HG03575 (cell line): ENCODE data around the gene TAAR9.
"Not testable (repeated sequence)": the region's sequence is repeated elsewhere in the genome, so short reads cannot be mapped to it uniquely, and the experiment has no call there.

Experiments
- ATAC-seq: cut with Tn5 transposase; IDR thresholded peaks from one replicate; pipeline ENCODE4 v1.9.1; 2021; ENCODE audit not compliant: unreplicated experiment, insufficient number of reproducible peaks, low FRiP score; ENCODE audit errors: extremely low read depth

Gene TAAR9

DNA sequence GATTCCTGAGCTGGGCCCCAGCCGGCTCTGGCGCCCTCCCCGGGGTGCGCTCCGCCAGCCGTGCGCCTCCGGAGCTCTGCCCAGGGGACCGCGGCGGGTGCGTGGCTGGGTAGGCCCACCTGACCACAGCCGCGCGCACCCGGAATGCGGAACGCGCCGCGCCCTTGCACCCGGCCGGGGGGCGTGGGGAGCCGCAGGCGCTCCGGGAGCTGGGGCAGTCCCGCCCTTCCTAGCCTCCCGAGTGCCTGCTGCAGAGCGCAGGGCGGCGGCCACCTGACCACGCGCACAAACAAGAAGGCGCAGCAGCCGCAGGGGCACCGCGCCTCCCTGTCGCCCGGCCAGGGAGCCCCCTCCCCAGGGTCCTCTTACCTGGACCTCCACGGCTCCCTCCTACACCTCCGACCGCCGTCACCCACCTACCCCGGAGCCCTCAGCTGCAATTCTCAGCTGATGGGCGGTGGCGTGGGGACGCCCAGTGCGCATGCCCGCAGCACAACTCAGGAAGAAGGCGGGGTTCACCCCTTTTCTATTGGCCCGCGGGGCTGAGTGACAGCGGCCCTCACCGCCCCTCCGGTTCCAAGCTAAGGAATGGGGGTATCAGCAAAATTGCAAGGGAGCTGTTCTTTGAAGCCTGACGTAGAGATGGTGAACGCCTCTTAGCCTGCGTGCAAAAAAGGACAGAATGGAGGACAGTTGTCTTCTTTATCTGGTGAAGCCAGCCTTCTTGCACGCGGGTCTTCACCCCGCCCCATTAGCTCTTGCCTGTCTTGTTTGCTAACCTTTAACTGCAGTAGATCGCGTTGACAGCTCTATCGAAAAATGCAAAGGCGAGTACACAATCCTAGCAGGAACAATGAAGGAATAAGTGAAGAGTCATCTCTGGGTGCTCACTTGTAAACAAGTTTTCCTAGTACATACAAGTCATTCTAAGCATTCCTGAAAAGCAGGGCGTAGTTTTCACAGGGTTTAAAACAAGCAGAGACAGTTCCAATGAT lies 25.1 kb upstream of the TAAR9 start, which contains the start of gene STX7:
TSS of gene STX7 (minus strand) at position 479 of the 995 bp plus-strand sequence. CDS start 9,586 bp downstream, outside the sequence.
- ATAC-seq = peak; percentile 80

GRCh38 chr6:132513831-132514545 lies 24.1 kb upstream of the TAAR9 start:
- no peak for ATAC-seq

DNA sequence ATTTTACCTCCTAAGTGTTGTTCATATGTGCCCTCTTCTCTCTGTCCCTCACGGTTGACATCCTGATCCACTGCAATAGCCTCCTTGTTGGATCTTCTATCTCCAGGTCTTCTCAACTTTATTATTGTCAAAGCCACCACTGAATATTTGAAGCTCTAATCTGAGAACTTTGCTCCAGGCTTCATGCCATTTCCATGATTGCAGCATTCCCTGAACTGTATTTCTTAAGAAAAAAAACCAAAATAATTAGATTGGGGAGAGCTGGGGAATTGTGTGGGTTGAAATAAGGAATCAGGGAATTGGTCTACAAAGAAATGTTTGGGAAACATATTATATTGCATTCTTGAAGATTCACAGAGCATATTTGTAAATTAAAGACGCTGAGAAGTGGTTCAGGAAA lies 22.7 kb upstream of the TAAR9 start:
- ATAC-seq = no peak

DNA sequence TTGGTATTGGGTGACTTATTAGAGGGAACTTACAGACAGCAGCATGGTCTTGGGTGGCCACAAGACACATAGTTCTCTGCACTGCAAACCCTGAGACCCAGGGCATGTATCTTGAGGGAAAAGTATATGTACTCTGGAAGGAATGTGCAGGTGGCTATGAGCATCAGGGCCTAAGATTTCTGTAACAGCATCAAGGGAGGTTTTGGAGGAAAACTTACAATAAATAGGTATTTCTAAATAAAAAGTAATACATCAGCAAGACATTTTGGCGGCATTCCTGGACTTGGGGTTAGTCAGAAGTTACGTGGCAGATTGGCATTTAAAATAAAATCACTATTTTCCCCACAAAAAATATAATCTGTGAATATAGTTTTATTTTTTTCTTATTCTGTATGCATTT lies 17.1 kb upstream of the TAAR9 start:
- ATAC-seq = no peak

- no peak for ATAC-seq
Observed at GRCh38 chr6:132524646-132525045, 13.4 kb upstream of the TAAR9 start.

DNA sequence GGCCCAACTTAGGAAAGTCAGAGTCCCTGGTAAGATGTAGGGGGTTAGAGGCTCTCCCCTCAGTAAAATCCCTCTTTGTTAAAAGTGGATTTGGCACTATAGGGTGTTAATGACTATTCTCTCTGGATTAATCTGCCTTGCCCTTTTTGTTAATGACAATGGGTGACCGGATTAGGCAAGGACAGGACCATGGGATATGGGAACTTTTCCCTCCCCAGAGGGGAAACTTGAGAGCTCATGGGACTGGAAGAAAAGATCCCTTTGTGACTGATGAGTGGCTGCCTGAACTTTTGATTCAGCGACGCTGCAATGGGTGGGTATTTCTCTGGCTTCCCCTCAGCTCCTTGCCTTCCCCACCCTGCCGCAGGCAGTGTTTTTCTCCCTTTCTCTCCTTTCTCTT lies 12.2 kb upstream of the TAAR9 start:
- no peak for ATAC-seq

DNA sequence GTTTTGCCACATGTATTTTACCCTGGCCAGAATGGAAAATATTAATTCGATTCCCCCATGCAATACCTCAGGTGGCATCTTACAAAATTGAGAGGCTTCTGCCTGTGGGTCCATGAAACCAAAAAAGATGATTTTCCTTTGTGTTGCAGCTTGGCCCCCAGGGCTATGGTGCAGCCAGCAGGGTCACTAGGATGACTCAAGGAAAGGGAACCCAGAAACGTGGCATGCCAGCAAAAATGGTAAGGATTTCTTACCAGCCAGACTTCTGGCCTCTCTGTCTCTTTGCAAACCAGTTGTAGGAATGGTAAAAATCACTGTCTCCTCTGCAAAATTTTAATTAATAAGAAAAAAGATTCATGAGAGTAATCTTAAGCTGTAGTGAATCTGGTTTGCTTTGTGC lies 11.6 kb upstream of the TAAR9 start:
- no peak for ATAC-seq

DNA sequence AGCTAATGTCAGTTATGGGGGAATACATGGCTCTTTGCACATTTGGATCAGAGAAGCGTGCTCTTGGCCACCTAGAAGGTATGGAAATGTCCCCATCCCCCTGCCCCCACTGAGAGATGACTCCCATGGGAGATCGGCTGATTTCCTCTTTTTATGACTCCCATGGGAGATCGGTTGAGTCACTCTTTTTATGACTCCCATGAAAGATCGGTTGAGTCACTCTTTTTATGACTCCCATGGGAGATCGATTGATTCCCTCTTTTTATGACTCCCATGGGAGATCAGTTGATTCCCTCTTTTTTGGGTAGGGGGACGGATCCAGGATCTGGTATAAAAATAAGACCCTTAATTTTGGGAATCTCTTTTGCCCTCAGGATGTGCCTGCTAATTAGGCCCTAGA lies 10.3 kb upstream of the TAAR9 start:
- no peak for ATAC-seq

DNA sequence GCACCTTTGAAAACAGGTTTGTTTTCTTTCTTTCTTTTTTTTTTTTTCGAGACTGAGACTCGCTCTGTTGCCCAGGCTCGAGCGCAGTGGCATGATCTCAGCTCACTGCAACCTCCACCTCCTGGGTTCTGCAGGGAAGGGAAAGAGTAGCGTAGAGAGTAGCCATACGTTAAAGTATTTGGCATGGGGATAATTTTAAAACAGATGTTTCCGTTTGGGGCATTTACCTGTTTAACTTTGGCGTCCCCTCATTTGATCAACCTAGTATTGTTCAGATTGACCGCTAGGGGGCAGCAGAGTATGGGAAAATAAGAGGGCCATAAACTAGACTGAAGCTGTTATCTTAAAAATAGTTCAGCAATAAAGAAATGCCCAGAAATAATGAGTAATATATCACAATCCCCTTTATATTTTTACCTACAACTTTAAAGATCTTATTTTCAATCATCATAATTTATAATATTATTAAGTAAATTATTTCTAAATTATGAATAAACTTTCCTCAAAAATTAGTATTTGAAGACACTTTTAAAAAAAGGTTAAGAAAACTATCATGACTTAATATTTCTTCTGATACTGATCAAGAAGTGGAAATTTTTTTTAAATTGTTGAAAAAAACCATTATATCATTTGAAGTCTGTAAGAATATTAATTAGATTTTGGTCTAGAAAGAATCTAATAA lies 7.6 kb upstream of the TAAR9 start:
- no peak for ATAC-seq

- not testable (repeated sequence) for ATAC-seq
Observed at GRCh38 chr6:132534546-132534945, 3.5 kb upstream of the TAAR9 start.

GRCh38 chr6:132537145-132537544 lies 932 bp upstream of the TAAR9 start:
- no peak for ATAC-seq

GRCh38 chr6:132544826-132545225 lies 6.7 kb downstream of the TAAR9 start:
- ATAC-seq = no peak

DNA sequence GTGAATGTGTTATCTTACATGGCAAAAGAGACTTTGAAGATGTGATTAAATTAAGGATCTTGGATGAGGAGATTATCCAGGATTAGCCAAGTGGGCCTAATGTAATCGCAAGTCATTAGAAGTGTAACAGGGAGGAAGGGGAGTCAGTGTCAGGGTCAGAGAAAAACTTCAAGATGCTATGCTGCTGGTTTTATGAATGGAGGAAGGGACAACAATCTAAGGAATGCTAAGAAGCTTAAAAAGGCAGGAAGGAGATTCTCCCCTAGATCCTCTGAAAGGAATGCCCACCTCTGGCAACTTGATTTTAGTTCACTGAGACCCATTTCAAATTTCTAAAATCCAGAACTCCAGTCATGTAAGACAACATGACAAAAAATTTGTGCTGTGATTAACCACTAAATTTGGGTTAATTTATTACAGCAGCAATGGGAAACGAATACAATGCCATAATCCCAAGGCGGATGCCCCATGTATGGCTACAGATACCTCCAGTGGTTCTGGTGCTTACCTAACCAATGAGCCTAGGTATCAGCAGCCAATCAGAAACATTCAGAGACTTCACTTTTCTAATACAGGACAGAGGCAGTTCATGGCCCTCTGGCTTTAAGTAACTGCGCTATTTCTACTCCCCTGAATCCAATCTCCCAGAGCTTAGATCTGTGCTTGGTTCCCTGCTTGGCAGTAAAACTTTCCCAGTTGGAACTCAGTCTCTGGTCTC lies 10.8 kb downstream of the TAAR9 start:
- no peak for ATAC-seq

DNA sequence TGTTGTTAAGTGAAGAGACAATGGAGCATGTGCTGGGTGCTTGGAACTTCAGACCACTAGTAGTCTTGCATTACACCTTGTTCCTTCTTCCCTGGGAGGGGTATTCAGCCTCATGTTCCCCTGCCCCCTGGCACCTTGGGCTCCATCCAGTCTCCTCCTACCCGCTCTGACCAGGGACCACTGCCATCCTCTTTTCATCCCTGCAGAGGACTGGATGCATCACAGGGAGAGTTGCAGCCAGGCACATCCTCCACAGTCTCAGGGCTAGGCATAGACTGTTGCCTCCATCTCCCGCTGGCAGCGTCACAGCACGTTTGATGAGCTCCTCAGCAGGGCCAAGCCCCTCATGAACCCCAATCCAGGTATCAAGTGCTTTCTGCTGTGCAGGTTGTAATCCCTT lies 13.1 kb downstream of the TAAR9 start:
- ATAC-seq = no peak

GRCh38 chr6:132552372-132552771 lies 14.3 kb downstream of the TAAR9 start, which contains the start of gene TAAR8:
Gene TAAR8 (plus strand): TSS chr6:132552672. CDS start chr6:132552693, 21 bp downstream.
- no peak for ATAC-seq

GRCh38 chr6:132560087-132560486 lies 22.0 kb downstream of the TAAR9 start:
- ATAC-seq = not testable (repeated sequence)

GRCh38 chr6:132566404-132566803 lies 28.3 kb downstream of the TAAR9 start:
- no peak for ATAC-seq

GRCh38 chr6:132567566-132567965 lies 29.5 kb downstream of the TAAR9 start:
- no peak for ATAC-seq

DNA sequence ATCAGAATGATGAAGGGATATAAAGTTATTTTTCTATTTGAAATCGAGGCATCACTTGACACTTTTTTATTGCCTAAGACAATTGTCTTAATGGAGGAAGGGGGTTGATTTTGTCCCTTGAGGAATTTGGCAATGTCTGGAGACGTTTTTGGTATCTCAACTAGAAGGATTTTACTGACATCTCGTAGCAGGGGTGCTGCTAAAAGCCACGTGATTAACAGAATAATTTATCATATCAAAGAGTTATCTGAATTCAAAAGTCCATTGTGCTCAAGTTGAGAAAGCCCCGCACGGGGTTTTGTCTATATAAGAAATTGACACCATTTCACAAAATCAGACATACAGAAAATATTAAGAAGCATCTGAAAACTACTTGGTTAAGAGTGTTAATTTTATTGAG lies 30.5 kb downstream of the TAAR9 start:
- no peak for ATAC-seq
